Muscle of arm (tissue), 12 donors: ENCODE data around the gene NBPF1. TPM values are rescaled to one million over a fixed set of nuclear protein-coding genes. Genes with fewer than 3 reads are reported as not detected.
"Not testable (repeated sequence)": the region's sequence is repeated elsewhere in the genome, so short reads cannot be mapped to it uniquely, and the experiment has no call there.

ENCODE experiments used
- DNase-seq: peaks from one replicate; pipeline ENCODE4 v3.0.0-alpha.2; 2013
- polyA plus RNA-seq, 12 donors: library from polyadenylated mRNA; unstranded; fragments of 120-200 nt; gene quantifications; one replicate each; pipeline ENCODE4 v1.2.1, GENCODE V29; 2013; ENCODE audit not compliant: insufficient read length in 12 of 12

The NBPF1 gene
- polyA plus RNA-seq, 12 donors: 77.4 to 201 (median 132) TPM; not detected in 1

DNA sequence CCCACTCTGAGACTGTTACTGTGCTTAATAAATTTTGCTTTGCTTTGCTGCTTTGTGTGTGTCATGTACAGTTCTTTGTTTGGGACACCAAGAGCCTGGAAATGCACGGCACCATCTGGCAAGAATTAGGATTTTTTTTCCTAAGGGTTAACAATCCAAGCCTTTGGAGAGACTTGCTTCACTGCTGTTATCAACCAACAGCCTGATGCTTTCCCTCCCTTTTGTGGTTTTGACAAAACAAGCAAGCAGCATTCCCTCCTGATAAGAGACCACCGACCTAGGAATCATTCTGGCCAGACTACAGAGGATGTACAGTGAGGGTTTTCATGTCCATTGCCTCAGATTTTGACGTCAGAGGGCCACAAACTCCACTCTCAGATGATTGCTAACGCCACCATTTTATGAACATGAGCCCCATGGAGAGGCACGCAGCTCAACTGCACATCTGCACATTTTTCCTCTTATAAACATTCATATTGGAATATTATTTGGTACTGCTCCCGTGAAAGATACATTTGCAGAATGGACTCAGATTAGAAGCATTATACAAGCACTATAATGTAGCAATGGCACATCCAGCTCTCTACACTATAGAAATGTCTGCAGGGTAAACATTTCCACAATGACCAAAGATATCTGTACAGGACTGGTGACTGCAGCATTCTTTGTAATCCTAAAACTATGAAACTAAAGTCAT, 94.0 kb downstream of the NBPF1 start:
- not testable (repeated sequence) for DNase-seq

DNA sequence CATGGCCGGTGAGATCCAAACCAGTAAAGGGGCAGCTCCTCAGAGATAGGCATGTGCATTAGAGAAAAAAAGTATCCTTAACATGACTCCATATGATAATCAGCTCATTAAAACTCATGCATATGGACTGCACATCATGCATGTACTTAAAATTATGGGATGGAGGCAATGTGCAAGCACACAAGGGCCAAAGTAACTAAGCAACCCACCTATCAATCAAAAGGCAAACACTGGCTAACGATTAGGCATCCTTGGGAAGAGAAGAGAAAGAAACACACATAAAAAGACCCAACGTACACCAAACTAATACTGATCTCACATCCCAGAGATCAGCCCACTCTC, 94.5 kb downstream of the NBPF1 start:
- DNase-seq: not testable (repeated sequence)

GRCh38 chr1:16516694-16517410, 96.5 kb downstream of the NBPF1 start:
- not testable (repeated sequence) for DNase-seq

GRCh38 chr1:16514107-16515055, 99.0 kb downstream of the NBPF1 start, which contains the start of gene RNU1-1:
Gene RNU1-1, minus strand, starts transcription at chr1:16514285.
- peak; percentile 84 for DNase-seq

DNA sequence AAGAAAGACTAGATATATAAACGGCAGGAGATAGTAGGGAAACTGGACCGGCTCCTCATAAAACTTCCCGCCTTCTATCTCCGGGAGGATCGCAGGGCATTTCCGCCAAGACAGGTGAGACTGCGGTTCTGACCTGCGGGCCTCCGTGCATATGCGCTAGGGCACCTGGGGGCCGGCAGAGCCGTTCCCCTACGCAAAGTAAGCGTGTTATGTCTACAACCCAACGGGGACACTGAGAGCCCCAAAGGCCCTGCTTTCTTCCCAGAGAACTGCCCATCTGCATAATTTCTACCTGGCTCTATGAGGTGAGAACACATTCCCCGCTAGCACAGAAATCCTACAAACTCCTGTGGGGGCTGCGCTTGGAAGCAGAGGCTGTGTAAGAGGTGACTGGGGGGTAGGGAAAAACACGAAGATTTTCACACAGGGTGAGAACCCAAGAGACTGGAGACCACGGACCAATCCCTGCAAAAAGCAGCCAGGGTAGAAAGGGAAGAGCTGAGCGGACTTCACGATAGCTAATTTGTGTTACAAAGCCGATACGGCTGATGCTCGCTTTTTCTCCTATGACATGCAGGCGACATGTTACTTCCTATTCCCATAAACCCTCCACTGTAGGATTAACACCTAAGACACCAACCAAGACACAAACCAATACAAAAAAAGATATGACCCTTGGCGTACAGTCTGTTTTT, 99.8 kb downstream of the NBPF1 start:
- DNase-seq: peak; percentile 87

GRCh38 chr1:16512624-16513411, 100.5 kb downstream of the NBPF1 start:
- not testable (repeated sequence) for DNase-seq

Other genes starting within 250 kb of the NBPF1 start
- gene SZRD1, start 246.3 kb downstream of the NBPF1 start, polyA plus RNA-seq: 100 to 1,000 TPM in 1 of 12 donors, 10 to 100 TPM in 10, not detected in 1; 72.1 to 107 (median 86.0) TPM
- under 1 TPM in 3 of 12 donors, not detected in 9; 0.09 to 0.27 (median 0.27) TPM for gene SPATA21, start 176.1 kb downstream of the NBPF1 start, polyA plus RNA-seq
- gene NECAP2, start 172.8 kb downstream of the NBPF1 start, polyA plus RNA-seq: 10 to 100 TPM in 11 of 12 donors, not detected in 1; 25.3 to 47.0 (median 34.9) TPM
- gene RNU1-1, start 99.3 kb downstream of the NBPF1 start, polyA plus RNA-seq: not detected
- not detected for gene RNU1-3, start 53.4 kb upstream of the NBPF1 start, polyA plus RNA-seq
- gene RNU1-4, start 127.0 kb upstream of the NBPF1 start, polyA plus RNA-seq: not detected